Cortex of kidney (tissue), 1 donor: ENCODE results near the gene PRPS1L1.

Source experiments
- DNase-seq: peaks from one replicate; lab custom pipeline; 2025; lab: John Stamatoyannopoulos, UW

PRPS1L1 gene

GRCh38 chr7:18027628-18028027 is at the start of gene PRPS1L1:
PRPS1L1 (minus strand) TSS chr7:18027846.
- DNase-seq = no peak

GRCh38 chr7:18076461-18076860 is 48.8 kb upstream of the PRPS1L1 start:
- DNase-seq = no peak

GRCh38 chr7:18068745-18069144 is 41.1 kb upstream of the PRPS1L1 start:
- DNase-seq = no peak

GRCh38 chr7:18064242-18064838 is 36.7 kb upstream of the PRPS1L1 start:
- no peak for DNase-seq

- no peak for DNase-seq
Observed at GRCh38 chr7:18063149-18063901, 35.7 kb upstream of the PRPS1L1 start.

GRCh38 chr7:18059171-18059570 is 31.5 kb upstream of the PRPS1L1 start:
- DNase-seq = no peak

GRCh38 chr7:18053941-18054340 is 26.3 kb upstream of the PRPS1L1 start:
- DNase-seq = no peak

- no peak for DNase-seq
Observed at GRCh38 chr7:18053177-18053928, 25.7 kb upstream of the PRPS1L1 start.

GRCh38 chr7:18049262-18049661 is 21.6 kb upstream of the PRPS1L1 start:
- DNase-seq = no peak

- DNase-seq = no peak
Observed at GRCh38 chr7:18046601-18047000, 19.0 kb upstream of the PRPS1L1 start.

- no peak for DNase-seq
Observed at GRCh38 chr7:18045171-18045570, 17.5 kb upstream of the PRPS1L1 start.

- DNase-seq = no peak
Observed at GRCh38 chr7:18041191-18041590, 13.5 kb upstream of the PRPS1L1 start.

GRCh38 chr7:18040196-18040595 is 12.6 kb upstream of the PRPS1L1 start:
- DNase-seq = no peak

GRCh38 chr7:18038382-18038781 is 10.7 kb upstream of the PRPS1L1 start:
- no peak for DNase-seq

- no peak for DNase-seq
Observed at GRCh38 chr7:18037609-18038008, 10.0 kb upstream of the PRPS1L1 start.

GRCh38 chr7:18036783-18037182 is 9.1 kb upstream of the PRPS1L1 start:
- DNase-seq = no peak

GRCh38 chr7:18030758-18031157 is 3.1 kb upstream of the PRPS1L1 start:
- no peak for DNase-seq

- DNase-seq = no peak
Observed at GRCh38 chr7:18020138-18020715, 7.4 kb downstream of the PRPS1L1 start.

- no peak for DNase-seq
Observed at GRCh38 chr7:18019555-18019954, 8.1 kb downstream of the PRPS1L1 start.

- no peak for DNase-seq
Observed at GRCh38 chr7:18018296-18019215, 9.1 kb downstream of the PRPS1L1 start.
